ENCODE data around the gene MAN2A2.
"Not testable (repeated sequence)": the region's sequence is repeated elsewhere in the genome, so short reads cannot be mapped to it uniquely, and the experiment has no call there.

MAN2A2 gene

GRCh38 chr15:90883976-90884718 is 19.0 kb upstream of the MAN2A2 start, which contains the start of gene FES:
Gene FES (plus strand): TSS chr15:90884504. CDS start chr15:90885046, 542 bp downstream.
- no peak for DNase-seq (ENCODE audit: low read depth in 2 of 2)

DNA sequence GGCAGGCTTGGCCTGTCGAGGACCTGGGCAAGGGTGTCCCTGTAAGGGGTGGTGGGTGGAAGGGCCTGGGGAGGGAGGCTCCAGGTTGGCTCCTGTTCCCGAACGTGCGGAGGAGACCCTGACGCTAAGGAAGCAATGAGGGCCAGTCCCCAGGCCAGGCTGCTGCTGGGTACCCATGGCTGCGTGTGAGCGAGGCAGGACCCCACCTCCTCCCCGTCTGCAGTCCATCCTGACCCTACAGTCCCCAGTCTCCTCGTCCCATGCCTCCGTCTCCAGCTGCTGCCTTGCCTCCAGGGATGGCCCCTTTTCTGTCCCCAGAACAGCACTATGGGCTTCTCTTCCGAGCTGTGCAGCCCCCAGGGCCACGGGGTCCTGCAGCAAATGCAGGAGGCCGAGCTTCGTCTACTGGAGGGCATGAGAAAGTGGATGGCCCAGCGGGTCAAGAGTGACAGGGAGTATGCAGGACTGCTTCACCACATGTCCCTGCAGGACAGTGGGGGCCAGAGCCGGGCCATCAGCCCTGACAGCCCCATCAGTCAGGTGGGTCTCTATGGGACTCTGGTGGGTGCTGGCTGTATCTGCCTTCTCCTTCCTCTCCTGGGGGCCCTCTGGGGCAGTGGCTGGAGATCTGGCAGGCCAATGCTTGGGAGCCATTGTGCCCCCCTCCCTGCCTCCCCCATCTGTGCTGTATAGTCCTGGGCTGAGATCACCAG is 18.2 kb upstream of the MAN2A2 start:
- DNase-seq (ENCODE audit: low read depth in 2 of 2): no peak

- DNase-seq (ENCODE audit: low read depth in 2 of 2): peak; percentile 50 to 64
These were observed 17.4 kb upstream of the MAN2A2 start for GRCh38 chr15:90885432-90886290.

- no peak for DNase-seq (ENCODE audit: low read depth in 2 of 2)
These were observed 16.8 kb upstream of the MAN2A2 start for GRCh38 chr15:90886291-90886614.

DNA sequence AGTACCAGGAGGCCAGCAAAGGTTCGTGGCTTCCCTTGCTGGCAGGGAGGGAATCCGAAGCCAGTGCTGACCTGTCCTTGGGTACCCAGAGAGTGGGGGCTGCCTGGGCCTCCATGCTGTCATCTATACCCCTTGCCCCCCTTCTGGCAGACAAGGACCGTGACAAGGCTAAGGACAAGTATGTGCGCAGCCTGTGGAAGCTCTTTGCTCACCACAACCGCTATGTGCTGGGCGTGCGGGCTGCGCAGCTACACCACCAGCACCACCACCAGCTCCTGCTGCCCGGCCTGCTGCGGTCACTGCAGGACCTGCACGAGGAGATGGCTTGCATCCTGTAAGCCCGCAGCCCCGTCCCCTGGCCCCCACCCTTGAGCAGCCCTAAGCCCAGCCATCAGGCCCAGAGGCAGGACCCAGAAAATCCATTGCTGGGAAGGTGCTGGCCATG is 16.0 kb upstream of the MAN2A2 start:
- DNase-seq (ENCODE audit: low read depth in 2 of 2): no peak

- DNase-seq (ENCODE audit: low read depth in 2 of 2): no peak
These were observed 13.8 kb upstream of the MAN2A2 start for GRCh38 chr15:90889313-90889730.

GRCh38 chr15:90889736-90890456 is 13.2 kb upstream of the MAN2A2 start:
- no peak for DNase-seq (ENCODE audit: low read depth in 2 of 2)

DNA sequence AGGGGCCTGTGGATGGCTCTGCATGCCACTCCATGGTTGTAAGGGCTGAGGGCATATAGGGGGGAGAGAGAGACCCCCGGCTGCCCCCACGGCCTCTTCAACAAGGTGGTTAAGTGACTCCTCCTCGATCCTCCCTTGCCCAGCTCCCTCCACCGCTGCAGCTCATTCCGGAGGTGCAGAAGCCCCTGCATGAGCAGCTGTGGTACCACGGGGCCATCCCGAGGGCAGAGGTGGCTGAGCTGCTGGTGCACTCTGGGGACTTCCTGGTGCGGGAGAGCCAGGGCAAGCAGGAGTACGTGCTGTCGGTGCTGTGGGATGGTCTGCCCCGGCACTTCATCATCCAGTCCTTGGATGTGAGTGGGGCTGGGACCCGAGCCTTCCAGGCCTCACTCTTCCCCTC is 12.3 kb upstream of the MAN2A2 start:
- DNase-seq (ENCODE audit: low read depth in 2 of 2): no peak

- DNase-seq (ENCODE audit: low read depth in 2 of 2): no peak
These were observed 11.7 kb upstream of the MAN2A2 start for GRCh38 chr15:90891346-90891949.

GRCh38 chr15:90892023-90892422 is 11.1 kb upstream of the MAN2A2 start:
- no peak for DNase-seq (ENCODE audit: low read depth in 2 of 2)

- no peak for DNase-seq (ENCODE audit: low read depth in 2 of 2)
These were observed 10.5 kb upstream of the MAN2A2 start for GRCh38 chr15:90892498-90893174.

DNA sequence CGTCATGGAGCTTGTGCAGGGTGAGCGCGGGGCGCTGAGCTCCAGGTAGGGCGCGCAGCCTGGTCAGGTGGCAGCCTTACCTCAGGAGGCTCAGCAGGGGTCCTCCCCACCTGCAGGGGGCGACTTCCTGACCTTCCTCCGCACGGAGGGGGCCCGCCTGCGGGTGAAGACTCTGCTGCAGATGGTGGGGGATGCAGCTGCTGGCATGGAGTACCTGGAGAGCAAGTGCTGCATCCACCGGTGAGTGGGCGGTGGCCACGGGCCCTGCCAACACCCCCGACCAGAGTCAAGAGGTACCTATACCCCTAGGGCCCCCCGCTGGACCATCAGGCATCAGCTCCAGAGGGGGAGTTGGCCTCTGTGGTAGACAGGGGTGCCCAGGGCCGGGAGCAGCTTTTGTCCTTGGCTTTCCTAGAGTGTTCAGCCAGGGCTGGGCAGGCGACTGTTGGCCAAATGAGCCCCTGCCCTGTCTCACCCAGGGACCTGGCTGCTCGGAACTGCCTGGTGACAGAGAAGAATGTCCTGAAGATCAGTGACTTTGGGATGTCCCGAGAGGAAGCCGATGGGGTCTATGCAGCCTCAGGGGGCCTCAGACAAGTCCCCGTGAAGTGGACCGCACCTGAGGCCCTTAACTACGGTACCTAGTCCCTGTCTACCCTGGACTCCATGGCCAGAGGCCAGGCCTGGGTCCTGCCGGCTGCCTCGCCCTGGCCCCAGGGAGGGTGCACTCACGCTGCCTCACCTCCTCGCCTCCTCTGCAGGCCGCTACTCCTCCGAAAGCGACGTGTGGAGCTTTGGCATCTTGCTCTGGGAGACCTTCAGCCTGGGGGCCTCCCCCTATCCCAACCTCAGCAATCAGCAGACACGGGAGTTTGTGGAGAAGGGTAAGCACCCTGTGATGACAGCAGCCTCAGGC is 9.7 kb upstream of the MAN2A2 start:
- DNase-seq (ENCODE audit: low read depth in 2 of 2): no peak

DNA sequence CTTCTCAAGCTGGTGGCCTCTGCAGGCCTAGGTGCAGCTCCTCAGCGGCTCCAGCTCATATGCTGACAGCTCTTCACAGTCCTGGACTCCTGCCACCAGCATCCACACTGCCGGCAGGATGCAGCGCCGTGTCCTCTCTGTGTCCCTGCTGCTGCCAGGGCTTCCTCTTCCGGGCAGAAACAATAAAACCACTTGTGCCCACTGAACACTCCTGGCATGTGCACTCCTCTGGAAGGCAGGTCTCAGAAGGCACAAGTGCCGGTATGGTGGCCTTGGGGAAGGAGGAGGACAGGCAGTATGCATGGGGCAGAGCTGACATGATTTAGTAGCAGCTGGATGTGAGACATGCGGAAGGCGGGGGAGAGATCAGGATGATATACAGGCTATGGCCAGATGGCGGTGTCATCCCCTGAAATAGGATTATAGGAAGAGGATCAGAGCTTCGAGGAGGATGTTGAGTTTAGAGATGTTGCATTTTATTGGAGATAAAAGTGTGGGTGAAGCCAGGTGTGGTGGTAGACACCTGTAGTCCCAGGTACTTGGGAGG is 7.5 kb upstream of the MAN2A2 start:
- no peak for DNase-seq (ENCODE audit: low read depth in 2 of 2)

GRCh38 chr15:90897131-90897655 is 5.9 kb upstream of the MAN2A2 start:
- DNase-seq (ENCODE audit: low read depth in 2 of 2): not testable (repeated sequence)

DNA sequence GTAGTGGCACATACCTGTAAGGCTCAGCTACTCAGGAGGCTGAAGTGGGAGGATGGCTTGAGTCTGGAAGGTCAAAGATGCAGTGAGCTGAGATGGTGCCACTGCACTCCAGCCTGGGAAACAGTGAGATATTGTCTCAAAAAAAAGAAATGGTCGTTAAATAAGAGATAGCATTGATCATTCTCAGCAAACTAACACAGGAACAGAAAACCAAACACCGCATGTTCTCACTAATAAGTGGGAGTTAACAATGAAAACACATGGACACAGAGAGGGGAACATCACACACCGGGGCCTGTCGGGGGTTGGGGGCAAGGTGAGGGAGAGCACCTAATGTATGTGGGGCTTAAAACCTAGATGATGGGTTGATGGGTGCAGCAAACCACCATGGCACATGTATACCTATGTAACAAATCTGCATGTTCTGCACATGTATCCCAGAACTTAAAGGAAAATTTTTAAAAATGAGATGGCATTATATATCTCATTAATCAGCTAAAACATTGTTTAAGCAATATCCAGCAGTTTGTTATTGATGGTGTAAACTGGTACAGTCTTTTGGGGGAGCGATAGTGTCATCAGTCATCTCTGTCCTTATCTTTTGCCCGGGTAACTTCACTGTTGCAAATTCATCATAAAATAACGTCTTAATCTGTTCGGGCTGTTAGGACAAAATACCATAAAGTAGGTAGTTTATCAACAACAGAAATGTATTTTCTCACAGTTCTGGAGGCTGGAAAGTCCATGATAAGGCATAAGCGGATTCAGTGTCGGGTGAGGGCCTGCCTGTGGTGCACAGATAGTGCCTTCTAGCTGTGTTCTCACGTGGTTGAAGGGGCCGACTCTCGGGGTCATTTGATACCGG is 1.7 kb upstream of the MAN2A2 start:
- no peak for DNase-seq (ENCODE audit: low read depth in 2 of 2)

- DNase-seq (ENCODE audit: low read depth in 2 of 2): peak; percentile 33 to 51
These were observed 862 bp upstream of the MAN2A2 start for GRCh38 chr15:90902040-90902839.

Measured in activated CD8-positive, alpha-beta memory T cell treated with anti-CD3 and anti-CD28 coated beads for 4 hours (primary cell).